ENCODE measurements around the gene PRKCB.
"Not testable (repeated sequence)": the region's sequence is repeated elsewhere in the genome, so short reads cannot be mapped to it uniquely, and the experiment has no call there.

The PRKCB gene

GRCh38 chr16:23905027-23905426, 69.2 kb downstream of the PRKCB start:
- no peak for DNase-seq

GRCh38 chr16:23907457-23907902, 71.7 kb downstream of the PRKCB start:
- no peak for DNase-seq

- DNase-seq, result no peak
Observed at GRCh38 chr16:23907903-23908302, 72.1 kb downstream of the PRKCB start.

- no peak for DNase-seq
Observed at GRCh38 chr16:23908790-23909189, 73.0 kb downstream of the PRKCB start.

GRCh38 chr16:23909792-23910418, 74.1 kb downstream of the PRKCB start:
- no peak for DNase-seq

GRCh38 chr16:23914946-23915530, 79.3 kb downstream of the PRKCB start:
- no peak for DNase-seq

GRCh38 chr16:23916552-23916951, 80.8 kb downstream of the PRKCB start:
- not testable (repeated sequence) for DNase-seq

- DNase-seq, result no peak
Observed at GRCh38 chr16:23917621-23918020, 81.8 kb downstream of the PRKCB start.

- DNase-seq, result no peak
Observed at GRCh38 chr16:23920446-23920845, 84.7 kb downstream of the PRKCB start.

- DNase-seq, result no peak
Observed at GRCh38 chr16:23920899-23921298, 85.1 kb downstream of the PRKCB start.

GRCh38 chr16:23922406-23922805, 86.6 kb downstream of the PRKCB start:
- no peak for DNase-seq

- DNase-seq, result no peak
Observed at GRCh38 chr16:23924128-23924527, 88.3 kb downstream of the PRKCB start.

- no peak for DNase-seq
Observed at GRCh38 chr16:23927796-23928195, 92.0 kb downstream of the PRKCB start.

- no peak for DNase-seq
Observed at GRCh38 chr16:23929237-23929636, 93.5 kb downstream of the PRKCB start.

- no peak for DNase-seq
Observed at GRCh38 chr16:23929856-23930255, 94.1 kb downstream of the PRKCB start.

GRCh38 chr16:23930791-23931190, 95.0 kb downstream of the PRKCB start:
- no peak for DNase-seq

GRCh38 chr16:23931199-23931598, 95.4 kb downstream of the PRKCB start:
- DNase-seq, result no peak

- not testable (repeated sequence) for DNase-seq
Observed at GRCh38 chr16:23933650-23934049, 97.9 kb downstream of the PRKCB start.

GRCh38 chr16:23934610-23935236, 98.9 kb downstream of the PRKCB start:
- DNase-seq, result no peak

GRCh38 chr16:23940111-23940510, 104.3 kb downstream of the PRKCB start:
- no peak for DNase-seq

GRCh38 chr16:23941025-23941424, 105.2 kb downstream of the PRKCB start:
- no peak for DNase-seq

- DNase-seq, result peak; percentile 44
Observed at GRCh38 chr16:23941963-23942564, 106.3 kb downstream of the PRKCB start.

- no peak for DNase-seq
Observed at GRCh38 chr16:23943604-23944003, 107.8 kb downstream of the PRKCB start.

GRCh38 chr16:23944381-23944780, 108.6 kb downstream of the PRKCB start:
- DNase-seq, result no peak

Measured in NCI-H2029 (cell line).